ENCODE data around the gene ANK3. TPM values are rescaled to one million over a fixed set of nuclear protein-coding genes. Genes with fewer than 3 reads are reported as not detected.

ANK3 gene
- total RNA-seq, 2 donors from 2014 or later = 46.0 to 47.8 TPM

DNA sequence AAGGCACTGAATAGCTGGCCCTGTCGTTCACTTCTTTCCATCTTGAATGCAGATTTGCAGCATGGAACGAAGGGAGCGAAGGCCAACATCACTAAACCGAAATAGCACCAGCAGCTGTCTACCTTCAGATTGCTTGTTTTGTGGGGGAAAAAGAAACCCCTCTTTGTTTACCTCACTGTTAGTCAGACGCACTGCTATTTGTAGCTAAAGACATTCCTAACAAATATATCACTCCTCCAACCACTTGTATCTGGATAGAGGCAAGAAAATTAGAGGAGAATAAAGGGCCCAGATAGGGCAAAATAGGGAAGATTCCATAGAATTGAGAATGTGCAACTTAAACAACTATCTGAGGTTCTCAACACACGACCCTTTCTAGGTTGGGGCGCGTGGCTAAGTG is 26.5 kb downstream of the ANK3 start:
- no peaks in the 10 kb centered on the region for H3K9me3 ChIP-seq
- H3K4me1 ChIP-seq (replicated peaks) = no peaks in the 10 kb centered on the region
- 91% methylated on average over 8 of the region's 8 CpGs for WGBS
- intact Hi-C loops (cut with DNase I) = no loop called here
- H3K36me3 ChIP-seq = no peaks in the 10 kb centered on the region
- no peaks in the 10 kb centered on the region for H3K27me3 ChIP-seq (replicated peaks; ENCODE audit: insufficient read depth)
- H3K4me3 ChIP-seq = no peak overlapping the region
- TF ChIP-seq POLR2A (IDR thresholded peaks at IDR 0.05) = no peak
- no peak for TF ChIP-seq POLR2AphosphoS5 (IDR thresholded peaks at IDR 0.05)
- TF ChIP-seq, protein P1, sequence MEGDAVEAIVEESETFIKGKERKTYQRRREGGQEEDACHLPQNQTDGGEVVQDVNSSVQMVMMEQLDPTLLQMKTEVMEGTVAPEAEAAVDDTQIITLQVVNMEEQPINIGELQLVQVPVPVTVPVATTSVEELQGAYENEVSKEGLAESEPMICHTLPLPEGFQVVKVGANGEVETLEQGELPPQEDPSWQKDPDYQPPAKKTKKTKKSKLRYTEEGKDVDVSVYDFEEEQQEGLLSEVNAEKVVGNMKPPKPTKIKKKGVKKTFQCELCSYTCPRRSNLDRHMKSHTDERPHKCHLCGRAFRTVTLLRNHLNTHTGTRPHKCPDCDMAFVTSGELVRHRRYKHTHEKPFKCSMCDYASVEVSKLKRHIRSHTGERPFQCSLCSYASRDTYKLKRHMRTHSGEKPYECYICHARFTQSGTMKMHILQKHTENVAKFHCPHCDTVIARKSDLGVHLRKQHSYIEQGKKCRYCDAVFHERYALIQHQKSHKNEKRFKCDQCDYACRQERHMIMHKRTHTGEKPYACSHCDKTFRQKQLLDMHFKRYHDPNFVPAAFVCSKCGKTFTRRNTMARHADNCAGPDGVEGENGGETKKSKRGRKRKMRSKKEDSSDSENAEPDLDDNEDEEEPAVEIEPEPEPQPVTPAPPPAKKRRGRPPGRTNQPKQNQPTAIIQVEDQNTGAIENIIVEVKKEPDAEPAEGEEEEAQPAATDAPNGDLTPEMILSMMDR (IDR thresholded peaks at IDR 0.05) = no peak
- no peak overlapping the region for H3K27ac ChIP-seq
- DNase-seq (ENCODE audit: low spot score) = no peak

DNA sequence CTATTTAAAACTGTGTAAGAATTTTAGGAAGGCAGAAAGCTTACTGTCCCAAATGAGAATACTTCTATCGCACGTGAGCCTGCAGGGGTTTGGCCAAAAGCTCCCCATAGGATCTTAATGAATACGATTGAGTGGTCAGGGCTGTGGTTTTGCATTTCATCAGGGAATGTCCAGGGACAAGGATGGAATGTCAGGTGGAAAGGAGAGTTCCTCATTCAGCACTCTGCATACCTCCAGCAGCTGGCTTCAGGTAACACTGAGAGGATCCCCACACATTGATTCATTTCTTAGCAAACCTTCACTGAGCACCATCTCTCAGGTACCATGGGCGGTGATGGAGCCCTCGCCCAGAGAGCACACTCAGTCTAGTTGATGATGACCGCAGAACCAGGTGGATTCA is 27.2 kb downstream of the ANK3 start:
- intact Hi-C loops (cut with DNase I) = no loop called here
- Histone ChIP-seq H3K4me1 (replicated peaks) (no peaks in the 10 kb centered on the region), H3K9me3 (no peaks in the 10 kb centered on the region), H3K27me3 (replicated peaks; ENCODE audit: insufficient read depth) (no peaks in the 10 kb centered on the region), H3K4me3 (no peak overlapping the region), H3K36me3 (no peaks in the 10 kb centered on the region), H3K27ac (no peak overlapping the region)
- TF ChIP-seq, protein P1 (IDR thresholded peaks at IDR 0.05) = no peak
- TF ChIP-seq POLR2A (IDR thresholded peaks at IDR 0.05) (no peak), POLR2AphosphoS5 (IDR thresholded peaks at IDR 0.05) (no peak)
- WGBS = 95% methylated on average over 6 of the region's 6 CpGs
- no peak for DNase-seq (ENCODE audit: low spot score)

DNA sequence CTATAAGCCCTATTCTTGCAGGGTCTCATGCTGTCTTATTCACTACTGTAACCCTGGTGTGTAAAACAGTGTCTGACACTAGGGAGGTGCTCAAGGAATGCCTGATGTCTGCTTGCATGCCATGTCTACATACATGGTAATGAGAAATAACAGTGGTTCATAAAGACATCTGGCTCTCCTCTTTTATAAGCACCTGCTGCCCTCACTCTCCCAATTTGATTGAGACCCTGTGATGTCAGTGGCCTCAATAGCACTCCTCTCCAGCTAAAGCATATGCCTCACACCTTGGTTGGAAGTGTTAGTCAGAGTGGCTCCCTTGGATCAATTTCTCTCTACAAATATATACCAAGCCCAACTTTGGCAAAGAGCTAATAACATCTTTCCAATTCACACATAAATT is 30.6 kb downstream of the ANK3 start:
- no peaks in the 10 kb centered on the region for H3K27me3 ChIP-seq (replicated peaks; ENCODE audit: insufficient read depth)
- H3K4me1 ChIP-seq (replicated peaks) = no peaks in the 10 kb centered on the region
- intact Hi-C loops (cut with DNase I) = no loop called here
- TF ChIP-seq POLR2AphosphoS5 (IDR thresholded peaks at IDR 0.05) (no peak), POLR2A (IDR thresholded peaks at IDR 0.05) (no peak)
- TF ChIP-seq, protein P1 (IDR thresholded peaks at IDR 0.05) = no peak
- no peak overlapping the region for H3K4me3 ChIP-seq
- H3K9me3 ChIP-seq = no peaks in the 10 kb centered on the region
- no peak overlapping the region for H3K27ac ChIP-seq
- DNase-seq (ENCODE audit: low spot score) = no peak
- H3K36me3 ChIP-seq = no peaks in the 10 kb centered on the region

DNA sequence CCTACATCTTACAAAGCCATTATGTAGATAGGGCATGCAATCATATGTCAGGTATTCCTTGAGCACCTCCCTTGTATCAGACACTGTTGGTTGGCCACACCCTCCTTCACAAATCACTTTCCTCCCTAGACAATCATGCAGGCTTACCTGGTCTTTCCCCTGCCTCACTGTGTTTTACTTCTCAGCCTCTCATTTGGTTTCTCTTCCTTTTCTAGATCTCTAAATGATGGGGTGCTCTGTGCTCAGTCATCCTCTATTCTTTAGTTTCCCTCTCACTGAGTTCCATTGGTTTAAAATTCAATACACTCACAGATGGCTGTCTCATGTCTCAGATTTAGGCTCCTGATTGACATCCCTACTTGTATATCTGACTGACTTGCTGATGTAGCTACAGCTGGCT is 31.4 kb downstream of the ANK3 start:
- H3K4me1 ChIP-seq (replicated peaks) = no peaks in the 10 kb centered on the region
- no peaks in the 10 kb centered on the region for H3K36me3 ChIP-seq
- no peak overlapping the region for H3K27ac ChIP-seq
- TF ChIP-seq, protein P1 (IDR thresholded peaks at IDR 0.05) = no peak
- TF ChIP-seq POLR2AphosphoS5 (IDR thresholded peaks at IDR 0.05) = no peak
- TF ChIP-seq POLR2A (IDR thresholded peaks at IDR 0.05) = no peak
- DNase-seq (ENCODE audit: low spot score) = no peak
- H3K27me3 ChIP-seq (replicated peaks; ENCODE audit: insufficient read depth) = no peaks in the 10 kb centered on the region
- H3K4me3 ChIP-seq = no peak overlapping the region
- intact Hi-C loops (cut with DNase I) = no loop called here
- no peaks in the 10 kb centered on the region for H3K9me3 ChIP-seq

DNA sequence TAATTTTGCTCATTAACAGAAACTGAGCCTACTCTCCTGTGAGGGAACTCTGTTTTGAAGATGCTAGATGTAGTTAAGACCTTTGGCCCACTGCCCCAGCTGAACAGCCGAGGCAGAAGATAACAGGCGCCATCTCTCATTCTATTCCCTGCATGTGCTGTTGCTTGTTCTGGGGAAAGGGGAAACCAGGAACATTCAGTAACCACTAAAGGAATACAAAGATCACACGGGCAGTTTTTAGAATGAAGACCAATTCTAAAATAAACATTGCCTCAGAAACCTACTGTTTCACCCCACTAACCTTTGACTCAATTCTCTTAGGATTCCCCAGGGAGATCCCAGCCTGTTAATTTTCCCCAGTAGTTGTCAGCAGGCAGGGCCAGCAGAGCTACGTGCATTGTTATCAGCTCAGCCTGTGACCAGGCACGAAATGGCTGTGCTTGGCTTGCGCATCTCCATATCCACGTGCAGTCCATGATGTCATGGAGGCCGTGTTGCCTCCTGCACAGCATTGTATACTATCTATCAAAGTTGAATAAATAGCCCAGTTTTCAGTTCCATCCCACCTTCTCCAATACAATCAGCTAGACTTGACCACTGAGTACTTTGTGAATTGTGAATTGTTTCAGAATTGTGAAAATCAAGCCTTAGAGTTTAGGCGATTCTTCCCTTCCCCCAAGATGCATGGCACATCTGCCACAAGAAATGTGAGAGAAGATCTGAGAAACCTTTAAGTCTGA is 36.0 kb downstream of the ANK3 start:
- H3K4me1 ChIP-seq (replicated peaks) = no peaks in the 10 kb centered on the region
- intact Hi-C loops (cut with DNase I) = no loop called here
- DNase-seq (ENCODE audit: low spot score) = no peak
- no peaks in the 10 kb centered on the region for H3K36me3 ChIP-seq
- H3K9me3 ChIP-seq = no peaks in the 10 kb centered on the region
- no peak overlapping the region for H3K27ac ChIP-seq
- 68% methylated on average over 9 of the region's 9 CpGs for WGBS
- H3K4me3 ChIP-seq = no peak overlapping the region
- TF ChIP-seq, protein P1 (IDR thresholded peaks at IDR 0.05) = no peak
- TF ChIP-seq POLR2A (IDR thresholded peaks at IDR 0.05) (no peak), POLR2AphosphoS5 (IDR thresholded peaks at IDR 0.05) (no peak)
- H3K27me3 ChIP-seq (replicated peaks; ENCODE audit: insufficient read depth) = no peaks in the 10 kb centered on the region
